Smooth muscle cell (in vitro differentiated cells): ENCODE results near the gene CNTN6. TPM values are rescaled to one million over a fixed set of nuclear protein-coding genes. Genes with fewer than 3 reads are reported as not detected.

Source experiments
- DNase-seq: peaks from one replicate; lab custom pipeline; 2025; ENCODE audit not compliant: unreplicated experiment; lab: John Stamatoyannopoulos, UW
- H2AFZ ChIP-seq: fragments of 200-600 bp; sonication (generic); 2 replicates; pipeline ENCODE4 v1.6.0; 2016; ENCODE audit warnings: antibody characterized with exemption, low read depth, mild to moderate bottlenecking
- H3F3A ChIP-seq: fragments of 200-600 bp; sonication (generic); 2 replicates; pipeline ENCODE4 v1.6.0; 2017; ENCODE audit warnings: antibody characterized with exemption, low read depth
- H3K27ac ChIP-seq: fragments of 200-600 bp; sonication (generic); 2 replicates; pipeline ENCODE4 v1.5.1; 2016; ENCODE audit warnings: low read depth, mild to moderate bottlenecking
- H3K27me3 ChIP-seq: fragments of 200-600 bp; sonication (generic); 2 replicates; pipeline ENCODE4 v1.6.1; 2016; ENCODE audit warnings: low read depth, mild to moderate bottlenecking
- H3K36me3 ChIP-seq: fragments of 200-600 bp; sonication (generic); 2 replicates; pipeline ENCODE4 v1.5.1; 2016; ENCODE audit warnings: low read depth
- H3K4me1 ChIP-seq: fragments of 200-600 bp; sonication (generic); 2 replicates; pipeline ENCODE4 v1.5.1; 2016; ENCODE audit warnings: low read depth
- H3K4me2 ChIP-seq: fragments of 200-600 bp; sonication (generic); 2 replicates; pipeline ENCODE4 v1.6.0; 2016; ENCODE audit warnings: mild to moderate bottlenecking
- H3K4me3 ChIP-seq: fragments of 200-600 bp; sonication (generic); 2 replicates; pipeline ENCODE4 v1.5.1; 2016; ENCODE audit warnings: mild to moderate bottlenecking
- H3K79me2 ChIP-seq: fragments of 200-600 bp; sonication (generic); 2 replicates; pipeline ENCODE4 v1.6.0; 2016; ENCODE audit warnings: low read depth, mild to moderate bottlenecking
- H3K9ac ChIP-seq: fragments of 200-600 bp; sonication (generic); 2 replicates; pipeline ENCODE4 v1.6.0; 2016; ENCODE audit warnings: low read depth
- H3K9me3 ChIP-seq: fragments of 200-600 bp; sonication (generic); replicated peaks from 2 replicates; pipeline ENCODE4 v1.5.1; 2016; ENCODE audit warnings: low read depth
- H4K20me1 ChIP-seq: fragments of 200-600 bp; sonication (generic); 2 replicates; pipeline ENCODE4 v1.6.0; 2016; ENCODE audit warnings: low read depth
- CTCF ChIP-seq: fragments of 200-600 bp; sonication (generic); IDR thresholded peaks from 2 replicates; pipeline ENCODE4 v1.5.1; 2017; ENCODE audit warnings: borderline replicate concordance, mild to moderate bottlenecking, antibody characterized with exemption; ENCODE audit not compliant: insufficient read depth, poor library complexity, severe bottlenecking
- WGBS: methylation state at CpG from one replicate; pipeline ENCODE4 v1.1.7; 2016; ENCODE audit warnings: low lambda C conversion rate; 5-methylcytosine and 5-hydroxymethylcytosine counted together
- polyA plus RNA-seq: library from polyadenylated mRNA; unstranded; fragments of >200 nt; fragmentation: Nextera tagmentation; extraction: Ambion mirVana; gene quantifications from 2 replicates; pipeline ENCODE4 v1.2.1, GENCODE V29; 2016
- total RNA-seq: library from RNA; depleted of rRNA; stranded (reverse); fragments of >200 nt; gene quantifications from 2 replicates; pipeline ENCODE4 v1.2.3, GENCODE V29; 2014

Gene CNTN6
- total and polyA plus RNA-seq, 2 experiments from 2014 or later, result 8.1 to 11.1 TPM

- Histone ChIP-seq H3K4me2 (no peak overlapping the region), H3K9ac (no peak overlapping the region), H2AFZ (no peak overlapping the region), H3K4me1 (no peaks in the 10 kb centered on the region), H3K79me2 (no peaks in the 10 kb centered on the region), H3K27me3 (no peaks in the 10 kb centered on the region), H3K27ac (no peak overlapping the region), H3K9me3 (no peaks in the 10 kb centered on the region), H3F3A (no peaks in the 10 kb centered on the region), H3K36me3 (no peaks in the 10 kb centered on the region), H3K4me3 (no peak overlapping the region), H4K20me1 (no peaks in the 10 kb centered on the region)
- DNase-seq, result no peak
- WGBS, result 94% methylated on average over 3 of the region's 3 CpGs
- TF ChIP-seq CTCF, result no peak
Measured at GRCh38 chr3:1227111-1227510, 134.3 kb downstream of the CNTN6 start.

GRCh38 chr3:1228289-1228688, 135.5 kb downstream of the CNTN6 start:
- no peaks in the 10 kb centered on the region for H3K27me3 ChIP-seq
- 92% methylated on average over 4 of the region's 4 CpGs for WGBS
- H3K9ac ChIP-seq, result no peak overlapping the region
- no peak overlapping the region for H3K27ac ChIP-seq
- H3K4me1 ChIP-seq, result no peaks in the 10 kb centered on the region
- H3K36me3 ChIP-seq, result no peaks in the 10 kb centered on the region
- H3K79me2 ChIP-seq, result no peaks in the 10 kb centered on the region
- H4K20me1 ChIP-seq, result no peaks in the 10 kb centered on the region
- H3K4me2 ChIP-seq, result no peak overlapping the region
- H3F3A ChIP-seq, result no peaks in the 10 kb centered on the region
- no peak for DNase-seq
- TF ChIP-seq CTCF, result no peak
- no peak overlapping the region for H2AFZ ChIP-seq
- no peaks in the 10 kb centered on the region for H3K9me3 ChIP-seq
- H3K4me3 ChIP-seq, result no peak overlapping the region

- Histone ChIP-seq H3K36me3 (no peaks in the 10 kb centered on the region), H4K20me1 (no peaks in the 10 kb centered on the region), H3K4me2 (no peak overlapping the region), H3K9ac (no peak overlapping the region), H3K4me1 (no peaks in the 10 kb centered on the region), H3K4me3 (no peak overlapping the region), H3K27me3 (no peaks in the 10 kb centered on the region), H3K27ac (no peak overlapping the region), H3K9me3 (no peaks in the 10 kb centered on the region), H3F3A (no peaks in the 10 kb centered on the region), H2AFZ (no peak overlapping the region), H3K79me2 (no peaks in the 10 kb centered on the region)
- no peak for TF ChIP-seq CTCF
- 87% methylated on average over 4 of the region's 4 CpGs for WGBS
- DNase-seq, result no peak
Measured at GRCh38 chr3:1230920-1231319, 138.1 kb downstream of the CNTN6 start.

GRCh38 chr3:1232276-1232675, 139.5 kb downstream of the CNTN6 start:
- Histone ChIP-seq H3K9me3 (no peaks in the 10 kb centered on the region), H3F3A (no peaks in the 10 kb centered on the region), H2AFZ (no peak overlapping the region), H3K36me3 (no peaks in the 10 kb centered on the region), H3K27ac (no peak overlapping the region), H3K4me2 (no peak overlapping the region), H3K79me2 (no peaks in the 10 kb centered on the region), H3K9ac (no peak overlapping the region), H3K4me1 (no peaks in the 10 kb centered on the region), H3K4me3 (no peak overlapping the region), H3K27me3 (no peaks in the 10 kb centered on the region), H4K20me1 (no peaks in the 10 kb centered on the region)
- no peak for DNase-seq
- no peak for TF ChIP-seq CTCF
- 74% methylated on average over 3 of the region's 3 CpGs for WGBS
